Muscle of back (tissue), 11 donors: ENCODE data around the gene PIAS4. TPM values are rescaled to one million over a fixed set of nuclear protein-coding genes. Genes with fewer than 3 reads are reported as not detected.

Experiments used
- DNase-seq, 3 donors: peaks; one replicate each; pipeline versions ENCODE4 v3.0.0 to v3.0.0-alpha.2; 2013
- polyA plus RNA-seq, 10 donors: library from polyadenylated mRNA; unstranded; fragments of 120-200 nt; gene quantifications; one replicate each; pipeline ENCODE4 v1.2.1, GENCODE V29; 2013; ENCODE audit not compliant: insufficient read length in 10 of 10

The PIAS4 gene
- polyA plus RNA-seq, 10 donors = 15.4 to 28.9 (median 22.2) TPM

GRCh38 chr19:4018140-4018613, 10.6 kb downstream of the PIAS4 start:
- DNase-seq = no peak

DNA sequence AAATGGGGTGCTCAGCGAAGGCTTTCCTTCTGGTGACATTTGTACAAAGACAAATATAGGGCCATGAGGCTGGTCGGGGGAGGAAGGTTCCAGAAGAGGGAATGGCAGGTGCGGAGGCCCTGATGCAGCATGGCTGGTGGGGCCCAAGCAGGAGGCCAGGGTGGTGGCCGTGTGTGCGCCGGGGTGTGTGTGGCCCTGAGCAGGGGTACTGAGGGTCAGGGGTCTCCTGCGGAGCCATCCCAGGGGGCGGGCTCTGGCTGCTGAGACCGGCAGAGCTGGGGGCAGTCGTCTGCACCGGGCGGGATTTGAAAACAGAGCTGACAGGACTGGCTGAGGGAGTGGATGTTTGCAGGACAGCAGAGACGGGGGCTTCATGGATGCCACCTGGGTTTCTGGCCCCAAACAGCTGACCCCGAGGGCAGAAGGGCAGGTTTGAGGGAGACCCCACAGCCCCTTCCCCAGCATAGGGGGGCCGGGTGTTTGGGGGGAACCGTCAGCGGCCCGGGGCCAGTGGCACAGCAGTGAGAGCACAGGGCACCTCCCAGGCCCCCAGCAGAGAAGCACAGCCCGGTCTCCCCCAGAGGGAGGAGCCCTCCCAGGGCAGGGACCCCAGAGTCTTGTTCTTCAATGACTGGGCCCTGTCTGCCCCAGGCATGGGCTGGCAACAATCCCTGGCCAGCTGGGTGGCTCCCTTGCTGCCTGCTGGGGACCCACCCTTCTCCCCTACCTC, 11.4 kb downstream of the PIAS4 start:
- DNase-seq = no peak

DNA sequence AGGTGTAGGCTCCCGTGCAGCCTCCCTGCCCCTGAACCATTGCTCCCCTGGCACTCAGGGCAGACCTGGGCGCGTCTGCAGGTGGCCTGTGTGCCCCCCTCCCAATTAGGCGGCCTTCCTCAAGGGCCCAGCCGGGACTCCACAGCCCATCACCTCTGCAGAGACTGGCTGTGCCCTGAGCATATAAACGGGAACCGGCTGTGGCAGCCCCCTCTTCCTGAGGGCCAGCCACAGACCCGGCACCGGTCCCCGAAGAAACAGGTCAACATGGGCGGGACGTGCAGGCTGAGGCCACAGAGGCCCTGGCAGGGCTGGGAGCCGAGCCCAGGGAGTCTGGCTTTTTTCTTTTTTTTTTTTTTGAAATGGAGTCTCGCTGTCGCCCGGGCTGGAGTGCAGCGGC, 12.0 kb downstream of the PIAS4 start:
- no peak for DNase-seq

DNA sequence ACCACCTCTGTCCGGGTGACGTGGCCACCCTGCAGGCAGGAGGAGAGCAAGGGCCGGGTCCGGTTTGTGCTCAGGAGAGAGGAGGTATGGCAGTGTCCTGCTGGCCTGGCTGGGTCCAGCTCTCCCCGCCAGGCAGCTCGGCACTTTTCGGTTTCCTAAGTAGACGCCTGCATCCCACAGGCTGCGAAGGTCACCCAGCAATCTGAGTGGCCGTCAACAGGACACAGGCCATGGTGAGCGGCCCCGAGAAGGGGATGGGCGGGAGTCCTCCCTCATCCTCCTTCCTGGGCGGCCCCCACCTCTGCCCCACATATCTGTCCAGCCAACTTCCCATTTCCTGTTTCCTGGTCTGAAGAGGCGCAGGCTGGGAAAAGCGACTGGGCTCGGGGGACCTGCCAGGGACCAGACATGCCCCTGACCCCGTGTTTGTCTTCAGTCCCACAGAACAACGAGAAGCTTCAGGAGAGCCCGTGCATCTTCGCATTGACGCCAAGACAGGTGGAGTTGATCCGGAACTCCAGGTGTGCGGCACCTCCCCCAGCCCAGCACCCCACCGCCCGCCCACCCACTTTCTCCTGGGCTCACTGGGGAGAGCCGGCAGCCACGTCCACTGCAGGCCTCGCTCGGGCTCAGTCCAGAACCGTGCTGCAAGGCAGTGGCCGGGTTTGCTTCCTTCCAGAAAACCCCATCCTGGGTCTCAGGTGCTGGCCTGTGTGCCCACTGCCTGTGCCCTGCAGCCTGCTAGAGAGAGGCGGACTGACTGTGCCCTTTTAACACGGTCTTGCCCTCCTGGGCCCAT, 16.3 kb downstream of the PIAS4 start:
- DNase-seq = no peak

- no peak for DNase-seq
Observed at GRCh38 chr19:4025317-4025716, 17.8 kb downstream of the PIAS4 start.

- no peak for DNase-seq
Observed at GRCh38 chr19:4027146-4027545, 19.6 kb downstream of the PIAS4 start.

GRCh38 chr19:4028334-4029246, 21.1 kb downstream of the PIAS4 start:
- no peak for DNase-seq

DNA sequence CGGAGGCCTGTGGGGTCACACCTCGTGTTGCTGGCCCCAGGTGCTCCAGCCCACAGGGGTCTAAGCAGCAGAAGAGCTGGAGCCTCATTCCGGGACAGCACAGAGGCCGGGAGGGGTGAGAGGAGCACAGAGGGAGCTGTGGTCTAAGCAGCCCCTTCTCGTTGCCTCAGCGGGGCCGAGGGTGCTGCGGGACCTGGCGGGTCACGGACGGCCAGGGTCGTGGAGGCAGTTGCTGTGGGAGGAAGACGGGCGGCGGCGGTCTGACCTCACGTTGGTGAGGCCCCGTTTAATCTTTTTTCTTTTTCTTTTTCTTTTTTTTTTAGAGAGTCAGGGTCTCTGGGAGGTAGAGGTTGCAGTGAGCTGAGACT, 21.7 kb downstream of the PIAS4 start:
- no peak for DNase-seq

DNA sequence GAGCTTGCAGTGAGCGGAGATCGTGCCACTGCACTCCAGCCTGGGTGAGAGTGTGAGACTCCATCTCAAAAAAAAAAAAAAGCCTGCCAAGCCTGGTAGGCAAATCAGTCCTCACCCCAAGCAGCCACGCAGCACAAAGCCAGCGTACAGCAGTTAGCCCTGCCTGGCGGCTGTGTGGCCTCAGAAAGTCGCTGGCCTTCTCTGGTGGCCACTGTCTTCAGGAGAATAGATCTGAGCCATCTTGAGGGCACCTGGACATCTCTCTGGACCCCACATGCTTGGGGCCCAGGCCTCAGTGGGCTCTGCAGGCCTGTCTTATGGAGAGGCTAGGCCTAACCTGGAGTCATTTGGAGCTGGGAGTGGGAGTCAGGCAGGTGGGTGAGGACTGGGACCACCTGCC, 23.0 kb downstream of the PIAS4 start:
- no peak for DNase-seq

- DNase-seq = no peak
Observed at GRCh38 chr19:4030981-4031380, 23.4 kb downstream of the PIAS4 start.

- no peak for DNase-seq
Observed at GRCh38 chr19:4031420-4031819, 23.9 kb downstream of the PIAS4 start.

DNA sequence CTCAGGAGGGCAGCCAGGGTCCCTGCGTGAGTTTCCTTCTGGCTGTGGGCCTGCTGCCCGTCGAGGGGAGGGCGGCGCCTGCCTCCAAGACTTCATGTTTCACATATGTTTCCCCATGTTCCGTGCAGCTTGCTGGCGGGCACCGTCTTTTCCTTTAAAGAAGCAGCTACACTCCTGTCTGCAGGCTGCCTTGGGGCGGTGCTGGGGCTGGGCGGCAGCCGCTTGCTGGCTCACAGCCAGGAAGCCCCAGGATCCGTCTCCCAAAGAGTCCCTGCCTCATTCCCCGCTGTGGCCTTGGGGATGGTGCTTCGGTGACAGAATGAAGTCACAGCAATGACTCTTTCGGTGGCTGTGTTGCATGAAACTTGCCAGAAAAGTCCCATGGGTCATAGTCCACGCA, 24.9 kb downstream of the PIAS4 start:
- DNase-seq = no peak

GRCh38 chr19:4033028-4033956, 25.8 kb downstream of the PIAS4 start:
- no peak for DNase-seq

DNA sequence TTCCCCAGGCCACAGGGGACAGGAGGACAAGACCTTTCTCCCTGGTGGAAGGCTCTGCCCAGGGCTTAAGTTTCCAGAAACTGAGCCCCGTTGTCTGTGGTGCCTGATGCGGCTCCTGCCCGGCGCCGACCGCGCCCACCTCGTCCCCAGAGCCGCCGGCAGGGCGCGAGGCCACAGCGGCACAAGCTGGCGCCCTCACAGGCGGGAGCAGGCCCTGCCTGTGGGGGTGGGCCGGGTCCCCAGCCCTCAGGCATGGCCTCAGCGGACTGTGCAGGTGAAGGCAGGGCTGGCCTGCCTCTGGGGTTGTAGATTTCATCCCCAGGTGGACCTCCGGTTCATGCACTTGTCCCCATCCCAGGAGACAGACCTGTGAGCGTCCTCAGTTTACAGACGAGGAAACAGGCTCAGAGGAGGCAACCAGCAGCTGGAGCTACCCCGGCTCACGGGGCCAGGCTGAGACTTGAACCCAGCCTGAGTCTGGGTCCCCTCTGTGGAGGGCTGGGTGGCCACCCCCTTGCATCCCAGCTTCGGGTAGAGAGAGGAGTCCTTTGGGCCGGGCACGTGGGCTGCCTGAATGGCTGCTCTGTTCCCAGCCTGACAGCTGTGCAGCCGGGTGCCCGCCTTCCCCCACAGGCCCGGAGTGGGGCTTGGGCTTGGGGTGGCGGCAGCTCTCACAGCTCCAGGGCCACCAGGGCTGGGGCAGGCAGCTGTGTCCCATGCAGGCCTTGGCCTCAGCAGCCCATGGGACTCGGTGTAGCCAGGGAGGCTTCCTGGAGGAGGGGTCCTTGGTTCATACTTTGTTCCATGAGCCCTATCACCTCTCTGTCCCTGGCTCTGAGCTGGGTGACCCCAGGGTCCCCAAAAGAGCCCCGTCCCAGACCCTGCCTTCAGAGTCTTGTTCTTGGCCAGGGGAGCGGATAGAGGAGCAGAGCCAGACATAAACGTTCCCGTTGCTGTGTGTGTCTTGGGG, 26.8 kb downstream of the PIAS4 start:
- no peak for DNase-seq

DNA sequence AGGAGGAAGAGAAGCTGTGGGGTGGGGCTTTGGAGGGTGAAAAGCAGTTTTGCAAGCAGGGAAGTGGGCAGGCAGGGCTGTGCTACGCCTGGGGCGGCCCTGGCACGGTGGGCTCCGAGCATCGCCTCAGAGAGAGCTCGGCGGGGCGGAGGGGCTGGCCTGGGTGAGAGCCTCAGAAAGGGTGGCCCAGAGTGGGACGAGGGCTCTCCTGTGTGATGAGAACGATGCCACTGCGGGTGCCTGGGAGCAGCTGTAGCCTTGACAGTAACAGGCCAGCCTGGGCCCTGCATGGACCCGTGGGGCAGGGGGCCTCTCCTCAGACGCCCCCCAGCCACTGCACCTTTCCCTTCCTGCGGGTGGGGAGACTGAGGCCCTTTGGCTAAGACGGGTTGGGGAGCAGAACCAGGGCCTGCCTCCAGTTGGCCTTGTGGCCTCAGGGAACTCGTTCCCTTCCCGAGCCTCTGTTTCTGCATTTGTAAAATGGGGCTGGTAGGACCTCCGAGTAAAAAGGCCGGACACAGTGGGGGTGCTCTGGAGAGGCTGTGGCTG, 27.6 kb downstream of the PIAS4 start:
- no peak for DNase-seq

DNA sequence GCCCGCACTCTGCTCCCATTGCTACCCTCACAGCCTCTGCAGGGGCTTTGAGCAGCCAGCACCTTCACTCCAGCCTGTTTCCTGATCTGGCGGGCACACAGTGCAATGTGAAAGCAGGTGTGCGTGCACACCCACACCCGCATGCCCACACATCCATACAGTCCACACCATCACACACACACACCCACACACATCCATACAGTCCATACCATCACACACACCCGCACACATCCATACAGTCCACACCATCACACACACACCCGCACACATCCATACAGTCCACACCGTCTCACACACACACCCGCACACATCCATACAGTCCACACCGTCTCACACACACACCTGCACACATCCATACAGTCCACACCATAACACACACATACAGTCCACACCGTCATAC, 28.0 kb downstream of the PIAS4 start:
- no peak for DNase-seq

GRCh38 chr19:4036576-4037300, 29.2 kb downstream of the PIAS4 start:
- DNase-seq = no peak

GRCh38 chr19:4037301-4037949, 29.9 kb downstream of the PIAS4 start:
- DNase-seq = no peak
